Measurements from ENCODE around the gene AP2S1. TPM values are rescaled to one million over a fixed set of nuclear protein-coding genes. Genes with fewer than 3 reads are reported as not detected.

The AP2S1 gene
- total and polyA plus RNA-seq, 2 of the 8 experiments (the other 6 are each of a cell fraction or from before 2014, with no cell fraction given), result 195 to 211 TPM

- TF ChIP-seq SRF (IDR thresholded peaks at IDR 0.05; ENCODE audit: low read depth, low read length) (no peak), PHF8 (conservative IDR thresholded peaks at IDR 0.05; ENCODE audit: low read depth, low read length) (peak; percentile 88), SAP30 (IDR thresholded peaks at IDR 0.05; ENCODE audit: insufficient read depth, insufficient replicate concordance, low read length) (peak; percentile 10), NRF1 (IDR thresholded peaks at IDR 0.05; ENCODE audit: low read depth, low read length) (peak; percentile 47), CBX8 (IDR thresholded peaks at IDR 0.05; ENCODE audit: borderline replicate concordance, low read depth, low read length) (no peak), SUZ12 (IDR thresholded peaks at IDR 0.05; ENCODE audit: low read length) (no peak), RFX5 (IDR thresholded peaks at IDR 0.05; ENCODE audit: borderline replicate concordance, low read depth, low read length) (no peak)
Observed at GRCh38 chr19:46860125-46860845, 9.6 kb upstream of the AP2S1 start (continued).

All from H1 (cell line).